ENCODE results near the gene CEP20. TPM values are rescaled to one million over a fixed set of nuclear protein-coding genes. Genes with fewer than 3 reads are reported as not detected.

The CEP20 gene
- total RNA-seq, 4 donors from 2014 or later, result 46.2 to 64.4 (median 53.6) TPM

- no peak overlapping the region for H3K27ac ChIP-seq
- no peaks in the 10 kb centered on the region for H3K36me3 ChIP-seq
- TF ChIP-seq POLR2A (IDR thresholded peaks at IDR 0.05) (no peak), CTCF (IDR thresholded peaks at IDR 0.05) (no peak)
- intact Hi-C loops (cut with DNase I), result no loop called here
- H3K27me3 ChIP-seq, result no peaks in the 10 kb centered on the region
- no peaks in the 10 kb centered on the region for H3K9me3 ChIP-seq
- WGBS, 2 donors, result 93 to 95% methylated on average over 7 of the region's 7 CpGs
- no peaks in the 10 kb centered on the region for H3K4me1 ChIP-seq
- no peak overlapping the region for H3K4me3 ChIP-seq (replicated peaks in 1 of 3)
- DNase-seq, result no peak
Observed at GRCh38 chr16:15820837-15821236, 67.6 kb downstream of the CEP20 start.

- H3K4me3 ChIP-seq (replicated peaks in 1 of 3), result no peak overlapping the region
- no peaks in the 10 kb centered on the region for H3K4me1 ChIP-seq
Observed at GRCh38 chr16:15819046-15819445, 69.4 kb downstream of the CEP20 start.

GRCh38 chr16:15817446-15817845 is 71.0 kb downstream of the CEP20 start:
- 84 to 86% methylated on average over 2 of the region's 2 CpGs for WGBS, 2 donors
- Histone ChIP-seq H3K36me3 (no peaks in the 10 kb centered on the region), H3K4me1 (no peaks in the 10 kb centered on the region), H3K9me3 (no peaks in the 10 kb centered on the region), H3K4me3 (replicated peaks in 1 of 3) (no peak overlapping the region), H3K27ac (no peak overlapping the region), H3K27me3 (no peaks in the 10 kb centered on the region)
- TF ChIP-seq POLR2A (IDR thresholded peaks at IDR 0.05) (no peak), CTCF (IDR thresholded peaks at IDR 0.05) (no peak)
- no peak for DNase-seq
- intact Hi-C loops (cut with DNase I), result no loop called here

More at GRCh38 chr16:15819046-15819445, 69.4 kb downstream of the CEP20 start:
- no peak overlapping the region for H3K27ac ChIP-seq
- no peak for TF ChIP-seq POLR2A (IDR thresholded peaks at IDR 0.05)
- no peak for TF ChIP-seq CTCF (IDR thresholded peaks at IDR 0.05)
- H3K36me3 ChIP-seq, result no peaks in the 10 kb centered on the region
- intact Hi-C loops (cut with DNase I), result no loop called here
- no peak for DNase-seq
- H3K9me3 ChIP-seq, result no peaks in the 10 kb centered on the region
- WGBS, 2 donors, result 88 to 100% methylated on average over 2 of the region's 2 CpGs
- no peaks in the 10 kb centered on the region for H3K27me3 ChIP-seq

- TF ChIP-seq CTCF (IDR thresholded peaks at IDR 0.05) (no peak), POLR2A (IDR thresholded peaks at IDR 0.05) (no peak)
- DNase-seq, result no peak
- Histone ChIP-seq H3K4me1 (peaks cover 0 to 4% of the 10 kb centered on the region in 2 donors), H3K27ac (no peak overlapping the region), H3K27me3 (no peaks in the 10 kb centered on the region), H3K9me3 (no peaks in the 10 kb centered on the region), H3K36me3 (no peaks in the 10 kb centered on the region), H3K4me3 (replicated peaks in 1 of 3) (no peak overlapping the region)
- intact Hi-C loops (cut with DNase I), result no loop called here
Observed at GRCh38 chr16:15816228-15816627, 72.2 kb downstream of the CEP20 start.

Small RNAs within 50 kb of the gene (small RNA-seq; reads per million reads assigned to genes)
- gene RNU6-213P, result not detected

Other genes starting within 250 kb of the CEP20 start
- gene MARF1, start 245.4 kb downstream of the CEP20 start, total RNA-seq, result 10 to 100 TPM; 50.7 to 55.5 (median 53.1) TPM
- 10 to 100 TPM in 3 of 4 donors, 1 to 10 TPM in 1; 7.7 to 21.3 (median 14.7) TPM for gene NDE1, start 238.4 kb downstream of the CEP20 start, total RNA-seq
- gene MYH11, start 31.6 kb downstream of the CEP20 start, total RNA-seq, result 10 to 100 TPM; 19.5 to 63.2 (median 24.6) TPM
- gene ABCC1, start 61.0 kb upstream of the CEP20 start, total RNA-seq, result 10 to 100 TPM; 42.7 to 76.7 (median 70.1) TPM

All from thyroid gland (tissue), 4 donors.